ENCODE data around the gene LRRK1.
A peak's percentile ranks its signal among the peaks of the same experiment; 100 is the strongest.

LRRK1 gene

GRCh38 chr15:100997442-100997841 lies 78.3 kb downstream of the LRRK1 start:
- no peak overlapping the region for H3K4me2 ChIP-seq (ENCODE audit: low read length, poor library complexity, severe bottlenecking)
- no peaks in the 10 kb centered on the region for H3K4me1 ChIP-seq (ENCODE audit: control insufficient read depth, insufficient read depth, low read depth, low read length)
- no peak overlapping the region for H2BK120ac ChIP-seq (ENCODE audit: low read depth, low read length)
- no peaks in the 10 kb centered on the region for H3K9me3 ChIP-seq (ENCODE audit: control insufficient read depth, low read length)
- H3K14ac ChIP-seq (ENCODE audit: low read length in 2 of 2) = no peak overlapping the region
- H4K91ac ChIP-seq (ENCODE audit: low read length) = no peak overlapping the region
- no peak overlapping the region for H3K18ac ChIP-seq (ENCODE audit: low read depth in 1 of 2, low read length in 2 of 2)
- H3K23ac ChIP-seq (ENCODE audit: low read length in 2 of 2) = no peak overlapping the region
- H2BK5ac ChIP-seq (ENCODE audit: low read depth, low read length, poor library complexity, severe bottlenecking) = no peak overlapping the region
- H3K27ac ChIP-seq (ENCODE audit: low read length, poor library complexity, severe bottlenecking) = no peak overlapping the region
- H3K4me3 ChIP-seq (ENCODE audit: insufficient read depth in 1 of 2, low read depth in 1 of 2, low read length in 2 of 2) = no peak overlapping the region
- H3K79me1 ChIP-seq (replicated peaks; ENCODE audit: low read length, poor library complexity, severe bottlenecking) = no peaks in the 10 kb centered on the region
- no peak overlapping the region for H2AK5ac ChIP-seq (ENCODE audit: low read length, severe bottlenecking)
- H2BK12ac ChIP-seq (ENCODE audit: low read length in 2 of 2) = no peak overlapping the region
- 57% methylated on average over 1 of the region's 1 CpG for WGBS
- H3K36me3 ChIP-seq (ENCODE audit: control insufficient read depth in 1 of 2, insufficient read depth in 2 of 2, low read depth in 1 of 2, low read length in 2 of 2) = peaks cover 0 to 46% of the 10 kb centered on the region in 2 experiments
- no peak overlapping the region for H2AFZ ChIP-seq (ENCODE audit: low read depth, low read length)
- H4K8ac ChIP-seq (ENCODE audit: low read length) = no peak overlapping the region
- DNase-seq = no peak
- no peak overlapping the region for H2BK15ac ChIP-seq (ENCODE audit: low read depth, poor library complexity, severe bottlenecking)
- peaks cover 0 to 37% of the 10 kb centered on the region in 2 experiments for H3K27me3 ChIP-seq (ENCODE audit: control insufficient read depth in 1 of 2, insufficient read depth in 1 of 2, low read length in 2 of 2)
- no peak overlapping the region for H3K9ac ChIP-seq (ENCODE audit: low read length)
- H3K4ac ChIP-seq (ENCODE audit: low read depth in 1 of 2, low read length in 2 of 2) = no peak overlapping the region

GRCh38 chr15:100998630-100999029 lies 79.5 kb downstream of the LRRK1 start:
- H4K8ac ChIP-seq (ENCODE audit: low read length) = no peak overlapping the region
- no peak overlapping the region for H2AK5ac ChIP-seq (ENCODE audit: low read length, severe bottlenecking)
- H3K4me1 ChIP-seq (ENCODE audit: control insufficient read depth, insufficient read depth, low read depth, low read length) = no peaks in the 10 kb centered on the region
- H3K4me3 ChIP-seq (ENCODE audit: insufficient read depth in 1 of 2, low read depth in 1 of 2, low read length in 2 of 2) = no peak overlapping the region
- H2BK15ac ChIP-seq (ENCODE audit: low read depth, poor library complexity, severe bottlenecking) = no peak overlapping the region
- H2BK12ac ChIP-seq (ENCODE audit: low read length in 2 of 2) = no peak overlapping the region
- peaks cover 0 to 37% of the 10 kb centered on the region in 2 experiments for H3K27me3 ChIP-seq (ENCODE audit: control insufficient read depth in 1 of 2, insufficient read depth in 1 of 2, low read length in 2 of 2)
- no peak overlapping the region for H3K23ac ChIP-seq (ENCODE audit: low read length in 2 of 2)
- no peak overlapping the region for H3K4ac ChIP-seq (ENCODE audit: low read depth in 1 of 2, low read length in 2 of 2)
- no peak overlapping the region for H3K18ac ChIP-seq (ENCODE audit: low read depth in 1 of 2, low read length in 2 of 2)
- H4K91ac ChIP-seq (ENCODE audit: low read length) = no peak overlapping the region
- H3K14ac ChIP-seq (ENCODE audit: low read length in 2 of 2) = no peak overlapping the region
- H2BK5ac ChIP-seq (ENCODE audit: low read depth, low read length, poor library complexity, severe bottlenecking) = no peak overlapping the region
- WGBS = no CpG with 5 or more reads among the region's 1 CpG
- no peak overlapping the region for H3K27ac ChIP-seq (ENCODE audit: low read length, poor library complexity, severe bottlenecking)
- H3K4me2 ChIP-seq (ENCODE audit: low read length, poor library complexity, severe bottlenecking) = no peak overlapping the region
- no peak overlapping the region for H2AFZ ChIP-seq (ENCODE audit: low read depth, low read length)
- H3K36me3 ChIP-seq (ENCODE audit: control insufficient read depth in 1 of 2, insufficient read depth in 2 of 2, low read depth in 1 of 2, low read length in 2 of 2) = peaks cover 0 to 49% of the 10 kb centered on the region in 2 experiments
- no peaks in the 10 kb centered on the region for H3K9me3 ChIP-seq (ENCODE audit: control insufficient read depth, low read length)
- no peak for DNase-seq
- no peak overlapping the region for H2BK120ac ChIP-seq (ENCODE audit: low read depth, low read length)
- H3K9ac ChIP-seq (ENCODE audit: low read length) = no peak overlapping the region
- H3K79me1 ChIP-seq (replicated peaks; ENCODE audit: low read length, poor library complexity, severe bottlenecking) = no peaks in the 10 kb centered on the region

- Histone ChIP-seq H3K9me3 (ENCODE audit: control insufficient read depth, low read length) (no peaks in the 10 kb centered on the region), H3K14ac (ENCODE audit: low read length in 2 of 2) (no peak overlapping the region), H3K23ac (ENCODE audit: low read length in 2 of 2) (no peak overlapping the region), H3K27me3 (ENCODE audit: control insufficient read depth in 1 of 2, insufficient read depth in 1 of 2, low read length in 2 of 2) (peaks cover 0 to 36% of the 10 kb centered on the region in 2 experiments), H4K91ac (ENCODE audit: low read length) (no peak overlapping the region), H3K27ac (ENCODE audit: low read length, poor library complexity, severe bottlenecking) (no peak overlapping the region), H3K4me1 (ENCODE audit: control insufficient read depth, insufficient read depth, low read depth, low read length) (no peaks in the 10 kb centered on the region), H3K18ac (ENCODE audit: low read depth in 1 of 2, low read length in 2 of 2) (no peak overlapping the region), H2BK5ac (ENCODE audit: low read depth, low read length, poor library complexity, severe bottlenecking) (no peak overlapping the region), H2AFZ (ENCODE audit: low read depth, low read length) (no peak overlapping the region), H3K4ac (ENCODE audit: low read depth in 1 of 2, low read length in 2 of 2) (no peak overlapping the region), H3K4me2 (ENCODE audit: low read length, poor library complexity, severe bottlenecking) (no peak overlapping the region), H3K36me3 (ENCODE audit: control insufficient read depth in 1 of 2, insufficient read depth in 2 of 2, low read depth in 1 of 2, low read length in 2 of 2) (peaks cover 0 to 43% of the 10 kb centered on the region in 2 experiments), H4K8ac (ENCODE audit: low read length) (no peak overlapping the region), H2BK15ac (ENCODE audit: low read depth, poor library complexity, severe bottlenecking) (no peak overlapping the region), H3K9ac (ENCODE audit: low read length) (peak overlapping the region; percentile 77), H2BK12ac (ENCODE audit: low read length in 2 of 2) (no peak overlapping the region), H3K79me1 (replicated peaks; ENCODE audit: low read length, poor library complexity, severe bottlenecking) (no peaks in the 10 kb centered on the region), H2BK120ac (ENCODE audit: low read depth, low read length) (no peak overlapping the region), H2AK5ac (ENCODE audit: low read length, severe bottlenecking) (no peak overlapping the region), H3K4me3 (ENCODE audit: insufficient read depth in 1 of 2, low read depth in 1 of 2, low read length in 2 of 2) (peak overlapping the region in 1 of 2 experiments; percentile 34)
- WGBS = 94% methylated on average over 3 of the region's 3 CpGs
- DNase-seq = no peak
Observed at GRCh38 chr15:100999369-100999768, 80.2 kb downstream of the LRRK1 start.

GRCh38 chr15:101000271-101000681 lies 81.1 kb downstream of the LRRK1 start:
- H3K27ac ChIP-seq (ENCODE audit: low read length, poor library complexity, severe bottlenecking) = no peak overlapping the region
- H3K27me3 ChIP-seq (ENCODE audit: control insufficient read depth in 1 of 2, insufficient read depth in 1 of 2, low read length in 2 of 2) = peaks cover 0 to 32% of the 10 kb centered on the region in 2 experiments
- H2BK12ac ChIP-seq (ENCODE audit: low read length in 2 of 2) = no peak overlapping the region
- no peak overlapping the region for H3K4ac ChIP-seq (ENCODE audit: low read depth in 1 of 2, low read length in 2 of 2)
- no peak overlapping the region for H3K14ac ChIP-seq (ENCODE audit: low read length in 2 of 2)
- H3K79me1 ChIP-seq (replicated peaks; ENCODE audit: low read length, poor library complexity, severe bottlenecking) = no peaks in the 10 kb centered on the region
- no peak overlapping the region for H3K9ac ChIP-seq (ENCODE audit: low read length)
- H2BK15ac ChIP-seq (ENCODE audit: low read depth, poor library complexity, severe bottlenecking) = no peak overlapping the region
- no peak overlapping the region for H3K4me3 ChIP-seq (ENCODE audit: insufficient read depth in 1 of 2, low read depth in 1 of 2, low read length in 2 of 2)
- H3K23ac ChIP-seq (ENCODE audit: low read length in 2 of 2) = no peak overlapping the region
- H3K36me3 ChIP-seq (ENCODE audit: control insufficient read depth in 1 of 2, insufficient read depth in 2 of 2, low read depth in 1 of 2, low read length in 2 of 2) = peaks cover 0 to 39% of the 10 kb centered on the region in 2 experiments
- no peak overlapping the region for H3K18ac ChIP-seq (ENCODE audit: low read depth in 1 of 2, low read length in 2 of 2)
- no peak overlapping the region for H4K91ac ChIP-seq (ENCODE audit: low read length)
- H4K8ac ChIP-seq (ENCODE audit: low read length) = no peak overlapping the region
- peaks cover 7% of the 10 kb centered on the region for H3K9me3 ChIP-seq (ENCODE audit: control insufficient read depth, low read length)
- H2AK5ac ChIP-seq (ENCODE audit: low read length, severe bottlenecking) = no peak overlapping the region
- H2AFZ ChIP-seq (ENCODE audit: low read depth, low read length) = no peak overlapping the region
- no peak for DNase-seq
- no peak overlapping the region for H2BK5ac ChIP-seq (ENCODE audit: low read depth, low read length, poor library complexity, severe bottlenecking)
- no peak overlapping the region for H3K4me2 ChIP-seq (ENCODE audit: low read length, poor library complexity, severe bottlenecking)
- no peak overlapping the region for H2BK120ac ChIP-seq (ENCODE audit: low read depth, low read length)
- no peaks in the 10 kb centered on the region for H3K4me1 ChIP-seq (ENCODE audit: control insufficient read depth, insufficient read depth, low read depth, low read length)
- WGBS = 76% methylated on average over 5 of the region's 5 CpGs
